HG03025 (cell line): ENCODE data around the gene HPS1.

Experiments
- ATAC-seq: cut with Tn5 transposase; IDR thresholded peaks from one replicate; pipeline ENCODE4 v1.9.1; 2021; ENCODE audit warnings: mild to moderate bottlenecking, moderate library complexity; ENCODE audit not compliant: unreplicated experiment, low FRiP score

HPS1 gene

GRCh38 chr10:98433881-98434732 lies 12.6 kb downstream of the HPS1 start:
- no peak for ATAC-seq

DNA sequence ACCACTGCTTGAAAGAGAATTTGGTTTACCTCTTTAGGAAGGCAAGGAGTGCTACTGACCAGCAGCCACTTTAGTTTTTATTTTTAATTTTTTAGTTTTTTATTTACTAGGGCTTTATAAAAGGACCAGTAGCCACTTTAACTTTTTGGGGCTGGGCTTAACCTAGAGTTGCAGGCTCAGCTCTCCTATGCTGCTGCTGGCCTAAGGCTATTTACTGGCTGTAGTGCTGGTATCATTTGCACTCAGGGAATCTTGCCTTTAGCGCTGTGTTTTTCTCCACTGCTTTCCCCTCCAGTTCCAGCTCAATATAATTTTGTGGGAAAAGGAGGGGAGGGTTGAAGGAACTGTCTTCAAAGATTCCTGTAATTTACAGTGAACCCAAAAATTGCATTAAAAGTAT lies 13.4 kb downstream of the HPS1 start:
- no peak for ATAC-seq

DNA sequence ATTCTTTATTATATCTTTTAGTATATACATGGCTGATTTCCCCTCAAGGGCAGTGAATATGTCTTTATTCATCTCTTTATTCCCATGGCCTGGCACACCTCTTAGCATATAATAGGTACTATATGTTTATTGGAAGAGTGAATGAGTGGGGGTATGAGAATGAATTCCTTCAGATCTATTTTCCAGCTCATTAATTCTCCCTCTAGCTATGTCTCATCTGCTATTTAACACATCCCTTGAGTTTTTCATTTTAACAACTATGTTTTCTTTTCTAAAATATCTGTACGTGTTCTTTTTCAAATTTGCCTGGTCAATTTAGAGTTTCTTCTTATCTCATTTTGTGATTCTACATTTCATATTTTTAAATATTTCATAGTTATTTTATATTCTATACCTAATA lies 14.4 kb downstream of the HPS1 start:
- no peak for ATAC-seq

- no peak for ATAC-seq
Observed at GRCh38 chr10:98431016-98431415, 15.7 kb downstream of the HPS1 start.

DNA sequence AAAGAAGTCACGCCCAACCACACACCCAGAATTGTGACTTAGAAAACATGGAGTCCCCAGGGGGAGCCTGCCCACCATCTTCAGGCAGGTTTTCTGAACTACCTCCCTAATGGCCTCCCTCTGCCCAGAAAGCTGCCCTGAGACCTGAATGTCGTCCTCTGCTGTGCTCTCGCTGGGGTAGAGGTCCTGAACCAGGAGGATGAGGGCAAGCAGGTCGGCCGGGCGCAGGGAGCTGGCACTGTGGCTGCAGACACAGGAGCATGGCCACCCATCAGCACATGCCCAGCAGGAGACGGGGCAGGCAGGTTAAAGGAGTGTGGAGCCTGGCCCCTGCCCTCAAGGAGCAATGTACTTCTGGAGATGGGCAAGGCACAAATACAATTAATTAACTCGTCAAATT lies 16.3 kb downstream of the HPS1 start:
- ATAC-seq, result no peak

GRCh38 chr10:98429320-98430072 lies 17.2 kb downstream of the HPS1 start:
- no peak for ATAC-seq

DNA sequence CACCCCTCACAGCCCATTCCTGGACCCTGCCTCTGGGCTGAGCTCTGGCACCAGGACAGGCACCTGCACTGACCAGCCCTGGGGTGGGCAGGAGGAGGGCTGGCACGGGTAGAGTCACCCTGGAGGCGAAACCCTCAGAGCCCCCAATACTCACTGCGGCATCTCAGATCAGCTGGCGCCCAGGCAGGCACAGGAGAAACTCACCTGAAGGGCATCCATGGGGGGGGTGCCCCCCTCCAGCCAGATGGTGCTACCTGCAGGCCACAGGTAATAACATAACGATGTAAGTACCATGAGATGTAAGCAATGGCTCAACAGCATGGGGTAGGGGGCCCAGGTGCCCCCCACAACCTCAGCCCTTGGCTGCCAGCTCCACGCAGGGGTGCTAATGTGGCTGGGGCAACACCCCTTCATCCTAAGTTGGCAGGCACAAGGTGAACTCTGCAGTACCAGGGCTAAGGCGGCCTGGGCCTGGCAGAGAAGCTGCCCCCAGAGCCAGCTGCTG lies 19.7 kb downstream of the HPS1 start:
- no peak for ATAC-seq

- no peak for ATAC-seq
Observed at GRCh38 chr10:98425511-98426352, 21.0 kb downstream of the HPS1 start.

DNA sequence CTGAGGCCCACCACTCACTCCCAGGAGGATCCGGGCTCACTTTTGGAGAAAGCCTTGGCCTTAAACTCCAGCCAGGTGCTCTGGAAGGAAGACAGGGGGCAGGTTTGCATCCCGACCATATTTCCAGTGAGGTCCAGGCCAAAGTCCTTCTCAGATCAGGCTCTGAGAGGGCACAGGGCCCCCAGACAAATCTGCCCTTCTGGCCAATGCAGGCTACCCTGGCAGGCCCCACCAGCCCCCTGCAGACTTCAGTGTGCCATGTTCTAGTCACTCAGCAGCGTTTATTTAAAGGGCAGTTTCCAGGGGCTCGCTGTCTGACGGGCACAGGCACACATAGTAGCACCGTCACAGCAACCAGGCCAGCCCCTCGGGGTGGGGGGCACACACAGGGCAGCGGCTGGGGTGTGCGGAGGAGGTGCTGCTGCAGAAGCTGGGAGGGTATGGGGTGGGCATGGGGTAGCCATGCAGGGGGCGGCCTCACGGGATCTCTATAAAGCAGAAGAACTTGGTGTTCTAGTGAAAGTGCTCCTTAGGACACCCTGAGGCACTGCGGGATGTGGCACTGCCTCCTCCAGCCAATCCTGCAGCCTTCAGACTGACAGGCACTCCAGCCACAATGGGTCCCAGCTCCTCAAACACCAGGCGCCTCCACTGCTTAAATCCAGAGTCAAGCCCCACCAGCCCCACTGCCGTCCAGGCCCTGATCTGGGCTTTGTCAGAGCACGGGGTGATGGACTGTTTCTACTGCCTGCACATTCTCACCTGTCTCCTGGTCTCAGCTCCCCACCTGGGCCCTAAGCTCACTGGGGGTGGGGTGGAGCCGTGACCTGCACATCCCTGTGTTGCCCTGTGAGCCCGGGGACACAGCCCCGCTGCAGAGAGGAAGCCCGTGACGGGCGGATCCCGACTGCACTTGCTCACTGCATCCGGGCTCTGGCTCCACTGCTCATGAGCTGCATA lies 22.2 kb downstream of the HPS1 start:
- no peak for ATAC-seq

GRCh38 chr10:98423691-98424120 lies 23.0 kb downstream of the HPS1 start:
- ATAC-seq, result no peak

- ATAC-seq, result no peak
Observed at GRCh38 chr10:98422182-98422581, 24.6 kb downstream of the HPS1 start.

DNA sequence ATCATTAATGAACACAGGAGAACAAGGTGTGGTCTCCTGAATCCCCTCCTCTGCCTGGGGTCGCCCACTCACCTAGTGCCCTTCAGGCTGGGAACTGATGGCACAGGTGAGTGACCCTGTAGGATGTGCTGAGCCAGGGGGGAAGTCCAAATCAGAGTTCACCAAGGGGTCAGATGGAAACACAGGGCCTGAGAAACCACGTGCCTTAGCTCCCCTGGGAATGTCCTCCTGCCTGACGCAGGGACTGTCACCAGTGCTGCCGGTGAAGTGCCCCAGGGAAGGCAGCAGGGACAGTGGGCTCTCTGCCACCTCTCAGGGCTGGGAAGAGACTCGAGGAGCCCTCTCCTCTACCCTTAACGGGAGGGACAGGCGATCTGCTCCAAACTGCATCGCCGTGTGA lies 25.9 kb downstream of the HPS1 start:
- no peak for ATAC-seq

DNA sequence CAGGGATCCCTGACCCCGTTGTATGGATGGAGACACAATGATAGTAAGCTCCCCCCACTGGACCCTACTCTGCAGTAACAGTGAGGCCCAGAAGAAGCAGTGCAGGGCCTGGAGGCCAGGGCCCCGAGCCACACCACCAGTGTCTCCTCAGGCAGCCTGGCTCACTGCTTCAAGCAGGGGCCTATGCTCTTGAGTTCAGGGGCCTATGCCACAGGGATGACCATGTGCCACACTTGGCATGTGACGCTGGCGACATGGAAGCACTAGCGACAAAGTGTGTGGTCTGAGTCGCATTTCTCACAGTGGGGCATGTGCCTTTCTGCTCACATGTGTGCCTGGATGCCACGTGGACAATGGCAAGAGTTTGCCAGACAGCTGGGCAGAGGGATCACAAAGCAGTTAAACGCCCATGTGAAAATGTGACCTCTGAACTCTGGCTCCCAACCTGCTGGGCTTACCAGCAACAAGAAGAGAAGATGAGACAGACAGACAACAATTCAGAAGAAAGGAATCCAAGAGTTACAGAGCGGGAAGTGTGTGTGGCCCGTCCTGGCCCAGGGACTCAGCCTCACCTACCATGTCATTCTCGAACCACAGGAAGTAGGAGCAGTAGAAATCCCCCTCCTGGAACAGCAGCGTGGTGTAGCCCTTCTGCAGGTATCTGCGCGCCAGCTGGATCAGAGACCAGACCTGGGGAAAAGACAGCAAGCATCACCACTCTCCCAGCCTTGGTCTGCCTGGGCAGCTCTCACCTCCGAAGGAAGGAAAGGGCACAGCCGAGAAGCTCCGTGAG lies 27.1 kb downstream of the HPS1 start:
- no peak for ATAC-seq

DNA sequence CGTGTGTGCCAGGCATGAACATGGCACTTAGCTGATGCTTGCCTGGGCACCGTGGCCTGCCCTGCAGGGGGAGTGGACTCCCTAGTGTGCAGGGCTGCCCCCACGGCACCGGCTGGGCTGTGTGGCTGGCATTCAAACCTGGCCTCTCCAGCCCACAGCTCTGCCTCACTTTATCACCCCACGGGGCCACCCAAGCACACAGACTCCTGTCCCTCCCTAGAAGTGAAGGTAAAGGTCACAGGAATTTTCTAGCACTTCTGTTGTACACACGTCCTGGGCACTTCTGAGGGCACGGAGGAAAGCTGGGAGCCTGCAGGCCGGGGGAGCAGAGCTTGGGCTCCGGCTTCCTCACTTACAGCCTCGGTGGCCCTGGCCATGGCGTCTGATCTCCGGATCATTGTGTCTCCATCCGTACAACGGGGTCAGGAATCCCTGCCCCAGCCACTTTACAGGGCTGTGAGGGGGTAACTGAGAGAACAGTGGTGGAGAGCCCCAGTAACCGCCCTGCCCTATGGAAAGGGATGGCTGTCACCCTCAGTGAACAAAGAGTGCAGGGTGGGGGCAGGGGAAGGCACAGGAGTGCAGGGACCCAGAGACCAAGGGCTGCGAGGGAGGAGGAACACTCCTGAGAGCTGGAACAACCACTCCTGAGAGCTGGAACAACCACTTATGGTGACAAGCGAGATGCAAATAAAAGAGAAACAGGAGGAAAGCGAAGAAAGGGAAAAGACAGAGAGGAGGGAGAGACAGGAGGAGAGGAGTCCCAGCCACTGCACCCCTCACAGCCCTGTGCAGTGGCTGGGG lies 27.9 kb downstream of the HPS1 start:
- no peak for ATAC-seq

DNA sequence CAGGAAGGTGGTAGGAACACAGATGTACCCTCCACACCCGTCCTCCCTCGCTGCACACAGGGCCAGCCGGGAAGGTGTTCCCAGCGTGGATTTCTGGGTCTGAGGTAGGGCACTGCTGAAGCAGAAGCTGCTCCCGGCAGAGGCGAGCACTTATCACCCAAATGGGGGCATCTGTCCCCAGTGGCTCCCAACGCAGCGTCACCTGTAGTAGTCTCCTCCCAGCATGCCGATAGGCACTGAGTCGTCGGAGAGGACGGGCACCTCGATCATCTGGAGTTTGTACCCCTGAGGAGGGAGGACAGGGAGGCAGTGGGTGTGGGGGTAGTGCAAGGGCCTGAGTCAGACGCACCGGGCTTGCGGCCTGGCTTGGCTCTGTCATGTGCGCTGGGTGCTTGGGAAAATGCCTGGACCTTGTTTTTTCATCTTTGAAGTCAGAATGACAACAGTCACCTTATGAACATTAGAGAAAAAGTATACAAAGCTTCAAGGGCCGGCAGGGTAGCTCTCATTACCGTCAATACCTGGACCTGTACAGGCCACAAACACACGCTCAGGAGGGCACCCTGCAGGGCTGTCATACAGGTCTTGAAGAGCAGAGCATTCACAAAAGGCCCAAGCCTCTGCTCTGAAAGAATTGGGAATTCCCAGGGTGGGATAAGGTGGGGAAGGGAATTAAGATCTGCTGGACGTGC lies 28.6 kb downstream of the HPS1 start:
- no peak for ATAC-seq

DNA sequence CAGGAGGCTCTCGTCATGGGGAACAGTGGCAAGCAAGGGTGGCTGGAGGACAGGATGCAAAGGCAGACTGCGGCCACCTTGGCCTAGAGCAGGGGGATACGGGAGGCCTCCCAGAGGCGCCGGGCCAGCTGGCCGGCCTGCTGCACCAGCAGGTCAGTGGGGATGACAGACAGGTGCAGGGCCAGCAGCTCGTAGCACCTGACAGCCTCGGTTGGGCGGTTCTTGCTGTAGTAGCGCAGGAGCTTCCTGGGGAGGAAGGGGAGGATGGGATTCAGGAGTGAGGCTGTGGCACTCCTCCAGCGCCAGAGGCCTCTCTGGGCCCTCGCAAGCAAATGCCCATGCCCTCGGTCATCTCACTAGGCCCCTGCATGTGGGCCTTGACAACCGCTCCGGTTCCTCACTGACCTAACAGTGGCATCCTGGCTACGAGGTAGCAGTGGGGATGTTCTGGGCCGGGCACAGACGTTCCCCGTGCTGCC lies 29.2 kb downstream of the HPS1 start:
- no peak for ATAC-seq
